ENCODE measurements around the gene ZNF474.

Gene ZNF474

DNA sequence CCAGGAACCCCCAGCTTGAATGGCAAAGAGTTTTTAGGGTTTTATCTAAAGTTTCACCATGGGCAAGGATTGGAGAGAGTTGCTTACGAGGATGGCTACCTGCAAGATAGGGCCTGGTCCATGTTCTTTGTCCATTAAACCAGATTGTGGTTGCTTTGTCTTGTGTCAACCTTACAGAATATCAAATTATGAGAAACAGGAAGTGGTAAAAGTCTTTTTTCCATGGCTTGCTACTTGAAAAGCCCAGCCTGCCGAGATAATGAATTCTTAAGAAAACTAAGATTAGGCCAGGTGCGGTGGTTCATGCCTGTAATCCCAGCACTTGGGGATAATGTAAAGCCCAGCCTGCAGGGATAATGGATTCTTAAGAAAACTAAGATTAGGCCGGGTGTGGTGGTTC, 24.4 kb downstream of the ZNF474 start:
- DNase-seq (ENCODE audit: low read depth), result no peak

DNA sequence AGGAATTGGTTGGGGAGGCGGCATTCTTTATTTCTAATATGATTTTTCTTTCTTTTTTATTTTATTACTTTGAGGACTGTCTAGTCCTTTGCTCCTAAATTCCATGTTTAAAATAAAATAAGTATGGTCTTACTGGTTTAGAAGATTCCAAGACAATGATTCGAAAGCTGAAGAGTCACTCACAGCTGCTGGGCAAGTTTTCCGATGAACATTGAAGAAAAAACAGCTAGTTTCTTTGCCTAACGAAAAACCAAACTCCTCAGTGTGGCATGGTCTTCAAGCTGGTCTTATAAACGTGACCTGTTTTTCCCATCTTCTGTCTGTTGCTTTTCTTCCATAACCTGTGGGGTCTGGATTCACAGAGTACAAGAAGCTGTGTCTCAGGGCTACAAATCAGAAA, 25.1 kb downstream of the ZNF474 start:
- DNase-seq (ENCODE audit: low read depth), result no peak

DNA sequence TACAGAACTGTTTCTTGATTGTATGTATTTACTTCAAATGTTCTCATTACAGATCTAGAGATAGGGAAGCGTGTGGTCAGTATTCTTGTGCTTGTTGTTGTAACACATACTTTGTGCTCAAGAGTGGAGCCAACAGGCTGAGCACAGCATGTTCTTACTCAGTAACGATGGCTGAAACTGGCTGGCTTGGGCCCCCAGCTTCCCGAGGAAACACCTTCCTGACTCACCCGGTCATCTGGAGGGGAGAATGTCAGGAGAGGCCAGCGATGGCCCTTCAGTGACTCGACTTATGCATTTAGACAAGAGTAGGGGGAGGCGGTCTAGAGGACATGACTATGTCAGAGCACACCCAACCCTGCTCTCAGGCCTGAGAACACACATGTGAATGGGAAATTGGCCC, 25.6 kb downstream of the ZNF474 start:
- no peak for DNase-seq (ENCODE audit: low read depth)

DNA sequence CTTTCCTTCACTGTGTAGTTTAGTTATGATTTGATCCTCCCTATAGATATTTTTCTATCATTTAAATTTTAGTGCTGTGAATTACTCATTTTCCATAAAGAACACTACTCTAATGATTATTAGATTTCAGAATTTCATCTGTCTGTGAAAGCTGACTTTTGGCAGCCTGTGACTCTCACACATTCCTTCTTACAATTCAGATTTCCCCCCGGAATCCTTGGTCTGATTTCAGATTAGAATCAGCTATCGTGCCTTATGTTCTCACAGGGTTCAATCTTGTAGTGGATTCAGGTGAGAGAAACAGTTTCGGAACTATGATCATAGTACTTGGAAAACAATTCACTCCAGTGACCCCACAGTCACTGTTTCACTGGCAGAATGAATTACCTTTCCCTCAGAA, 26.2 kb downstream of the ZNF474 start:
- no peak for DNase-seq (ENCODE audit: low read depth)

DNA sequence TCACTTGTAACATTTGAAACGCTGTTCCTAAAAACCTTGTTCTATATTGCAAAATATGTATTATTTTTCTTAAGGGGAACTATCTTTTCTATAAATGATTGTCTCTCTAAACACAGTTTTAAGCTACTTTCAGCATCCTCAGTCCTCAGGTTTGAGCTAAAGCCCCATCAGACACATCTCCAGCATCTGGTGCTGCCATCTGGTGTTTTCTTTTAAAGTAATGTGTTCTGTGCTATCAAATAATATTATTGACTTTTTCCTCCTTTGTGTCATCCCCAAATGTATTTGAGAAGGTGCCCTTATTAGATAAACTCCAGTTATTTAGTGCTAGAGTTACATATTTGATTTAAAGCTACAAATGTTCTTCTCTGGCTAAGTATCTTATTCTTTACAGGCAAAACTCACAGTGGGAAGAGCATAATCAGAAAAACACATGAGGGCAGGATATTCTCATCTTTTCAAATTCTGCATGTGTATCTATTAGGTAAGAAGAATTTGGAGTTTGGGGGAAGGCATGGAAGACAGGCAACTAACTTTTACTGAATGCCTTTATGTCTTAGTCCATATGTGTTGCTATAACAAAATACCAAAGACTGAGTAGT, 27.5 kb downstream of the ZNF474 start:
- no peak for DNase-seq (ENCODE audit: low read depth)

DNA sequence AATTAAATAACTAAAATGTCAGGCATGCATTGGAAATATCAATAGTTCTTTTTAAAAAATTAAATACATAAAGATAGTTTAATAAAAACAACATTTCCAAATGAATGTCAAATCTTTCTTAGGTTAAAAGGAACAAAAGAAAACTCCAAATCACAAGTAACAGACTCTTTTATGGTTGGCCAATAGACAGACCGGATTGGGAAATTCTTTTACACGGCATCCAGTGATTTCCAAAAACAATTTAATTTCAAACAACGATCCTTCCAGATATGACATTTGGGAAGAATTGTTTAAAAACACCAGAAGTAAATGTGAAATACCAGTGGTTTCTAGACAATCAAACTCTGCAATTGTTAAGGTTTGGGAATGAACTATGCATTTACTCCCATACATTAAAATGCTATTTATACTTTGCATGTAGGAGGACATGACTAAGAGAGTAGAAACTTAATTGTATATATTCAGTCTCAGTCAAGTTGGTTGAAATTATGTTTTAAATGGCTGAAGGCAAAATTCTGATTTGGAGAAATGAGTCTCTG, 32.8 kb downstream of the ZNF474 start:
- no peak for DNase-seq (ENCODE audit: low read depth)

DNA sequence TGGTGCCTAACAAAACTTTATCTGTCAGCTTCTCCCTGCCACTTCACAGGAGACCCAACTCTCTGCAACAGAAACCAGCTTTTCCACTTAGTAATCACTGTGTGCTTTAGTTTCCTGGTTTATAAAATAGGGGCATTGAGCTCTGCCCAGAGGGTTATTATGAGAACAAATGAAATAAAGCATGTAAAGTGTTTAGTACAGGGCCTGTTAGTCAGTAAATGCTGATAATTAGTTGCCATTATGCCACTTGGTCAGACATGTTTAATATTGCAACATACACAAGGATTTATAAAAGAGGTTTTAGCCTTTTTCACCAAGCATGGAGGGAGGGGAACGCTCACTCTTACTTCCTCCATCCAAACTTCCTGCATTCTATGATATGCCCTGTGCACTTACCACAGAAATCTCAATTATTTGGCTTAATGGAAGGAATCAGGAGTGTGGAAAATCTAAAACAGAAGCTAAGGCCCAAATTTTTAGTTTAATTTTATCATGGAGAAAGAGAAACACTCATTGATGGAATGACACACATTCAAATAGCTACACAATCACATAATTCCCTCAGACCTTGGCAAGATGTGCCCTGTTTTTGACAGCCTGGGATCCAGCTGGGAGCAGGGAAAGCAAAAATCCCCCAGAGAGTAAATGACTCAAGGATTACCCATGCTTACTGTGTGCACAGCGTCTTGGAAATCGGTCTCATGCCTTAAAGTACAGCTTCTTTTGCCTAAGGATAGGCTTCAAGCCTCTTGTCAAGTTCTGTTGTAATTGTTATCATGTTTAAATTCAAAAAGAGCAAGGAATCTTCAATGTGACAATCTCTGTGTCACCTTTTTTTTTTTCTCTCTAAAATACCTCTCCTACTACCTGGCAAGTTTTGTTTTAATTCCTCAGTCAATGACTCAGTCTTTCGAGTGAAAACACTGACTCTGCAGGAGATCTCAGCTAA, 34.0 kb downstream of the ZNF474 start:
- no peak for DNase-seq (ENCODE audit: low read depth)

DNA sequence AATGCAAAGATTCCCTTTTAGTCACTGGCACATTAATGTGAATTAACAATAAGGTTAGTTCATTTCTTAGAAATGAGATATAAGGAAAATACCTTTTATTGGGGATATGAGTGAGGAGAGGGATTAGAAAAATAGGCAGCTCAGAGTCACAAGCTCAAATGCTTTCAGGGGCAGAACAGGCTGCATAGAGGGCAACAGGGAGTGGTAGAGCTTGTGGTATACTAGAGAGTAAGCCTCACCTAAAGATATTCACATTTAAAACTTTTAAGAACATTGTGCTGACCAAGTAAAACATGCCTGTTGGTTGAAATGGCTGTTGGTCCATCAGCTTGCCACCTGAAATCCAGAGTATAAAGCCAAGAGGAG, 34.7 kb downstream of the ZNF474 start:
- no peak for DNase-seq (ENCODE audit: low read depth)

DNA sequence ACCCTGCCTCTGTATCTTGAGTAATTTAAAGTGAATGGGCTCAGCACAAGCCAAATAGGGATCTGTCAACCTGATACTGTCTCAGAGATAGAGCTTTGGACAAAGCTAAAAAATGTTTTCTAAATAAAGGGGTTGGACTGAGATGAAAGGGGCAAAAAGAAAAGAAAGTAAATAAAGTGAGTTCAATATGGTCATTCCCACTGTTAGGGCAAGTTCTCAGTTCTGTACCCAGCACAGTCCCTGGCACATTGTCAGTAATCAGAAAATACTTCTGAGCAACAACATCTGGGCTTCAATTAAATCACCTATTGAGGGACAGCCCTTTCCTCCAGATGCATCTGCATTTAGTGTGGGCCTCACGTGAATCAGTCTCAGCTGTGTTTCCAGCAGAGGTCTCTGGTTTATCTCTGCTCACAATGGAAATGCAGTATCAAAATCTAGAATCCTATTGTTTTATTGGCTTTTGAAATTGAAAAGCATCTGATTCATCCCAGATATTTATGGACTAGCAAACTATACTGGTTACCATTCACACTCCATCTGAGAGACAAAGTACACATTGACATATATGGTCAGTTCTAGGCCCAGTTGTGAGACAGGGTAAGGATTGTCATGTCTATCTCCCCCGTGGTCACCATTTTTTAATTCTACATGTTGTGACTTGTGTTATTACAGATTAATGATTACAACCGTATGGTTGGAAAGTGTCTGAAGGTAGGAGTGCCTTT, 35.6 kb downstream of the ZNF474 start:
- no peak for DNase-seq (ENCODE audit: low read depth)

DNA sequence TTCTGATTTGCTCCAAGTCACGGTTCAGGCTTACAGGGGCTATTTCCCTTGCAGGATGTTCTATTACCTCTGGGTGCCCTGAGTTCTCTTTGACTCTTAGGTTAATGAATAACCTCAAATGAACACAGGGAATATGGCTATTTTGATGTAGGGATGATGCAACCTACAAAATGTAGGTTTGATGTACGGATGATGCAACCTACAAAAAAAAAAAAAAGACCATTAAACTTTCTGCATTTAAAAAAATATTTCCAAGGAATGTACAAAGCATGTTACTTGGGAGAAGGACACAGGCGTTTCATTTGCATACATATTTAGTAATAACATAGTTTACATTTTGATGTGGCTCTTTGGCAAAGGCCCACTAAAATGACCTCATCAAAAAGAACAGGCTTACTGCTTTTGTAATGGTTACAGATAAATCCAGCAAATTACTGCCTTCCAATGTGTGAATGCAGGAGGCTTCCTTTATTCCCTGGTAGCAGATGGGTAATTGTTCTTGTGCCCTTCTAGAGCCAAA, 36.3 kb downstream of the ZNF474 start:
- DNase-seq (ENCODE audit: low read depth), result no peak

DNA sequence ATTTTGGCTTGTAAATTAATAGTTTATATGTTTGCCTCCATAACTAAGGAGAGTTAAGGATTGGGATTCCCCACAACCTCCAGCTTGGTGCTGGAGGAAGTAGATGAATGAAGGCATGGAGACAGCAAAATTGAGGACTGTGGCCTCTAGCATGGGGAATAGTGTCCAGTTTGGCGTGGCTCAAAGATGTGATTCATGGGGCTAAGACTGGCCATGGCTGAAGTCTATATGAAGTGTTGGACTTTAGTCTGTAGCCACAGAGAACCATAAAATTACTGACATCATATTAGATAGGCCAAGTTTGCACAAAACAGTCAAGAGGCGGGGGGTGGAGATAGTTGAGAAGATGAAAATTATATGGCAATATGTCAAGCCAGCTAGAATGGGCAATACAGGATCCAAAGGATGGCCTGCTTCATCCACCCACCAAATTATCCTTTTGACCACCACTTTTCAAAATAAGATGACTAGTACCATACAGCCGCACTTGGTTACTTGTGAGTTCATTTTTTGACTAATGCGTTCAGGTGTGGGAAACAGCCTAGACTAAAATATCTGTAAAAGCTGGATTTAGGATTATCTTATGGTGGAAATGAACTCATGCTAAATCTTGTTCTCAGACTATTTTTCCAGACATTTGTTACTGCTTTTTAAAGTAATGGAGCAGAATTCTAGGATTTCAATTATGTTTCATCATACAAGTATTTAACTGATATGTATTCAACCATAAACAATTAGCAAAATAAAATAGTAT, 40.2 kb downstream of the ZNF474 start:
- no peak for DNase-seq (ENCODE audit: low read depth)

DNA sequence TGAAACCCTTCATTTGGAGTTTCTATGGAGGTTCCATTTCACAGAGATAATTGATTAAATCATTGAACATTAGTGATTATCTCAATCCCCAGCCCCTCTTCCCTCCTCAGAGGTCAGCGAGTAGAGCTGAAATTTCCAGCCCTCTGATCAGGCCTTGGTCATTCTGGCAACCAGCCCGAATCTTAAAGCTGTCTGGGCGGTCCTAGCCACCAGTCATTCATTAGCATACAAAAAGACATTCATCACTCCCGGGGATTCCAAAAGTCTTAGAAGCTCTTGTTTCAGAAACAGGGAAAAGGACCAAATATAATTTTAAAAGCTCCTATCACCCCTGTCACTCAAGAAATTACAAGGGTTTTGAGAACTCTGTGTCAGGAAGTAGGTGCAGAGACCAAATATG, 41.3 kb downstream of the ZNF474 start:
- DNase-seq (ENCODE audit: low read depth), result no peak

DNA sequence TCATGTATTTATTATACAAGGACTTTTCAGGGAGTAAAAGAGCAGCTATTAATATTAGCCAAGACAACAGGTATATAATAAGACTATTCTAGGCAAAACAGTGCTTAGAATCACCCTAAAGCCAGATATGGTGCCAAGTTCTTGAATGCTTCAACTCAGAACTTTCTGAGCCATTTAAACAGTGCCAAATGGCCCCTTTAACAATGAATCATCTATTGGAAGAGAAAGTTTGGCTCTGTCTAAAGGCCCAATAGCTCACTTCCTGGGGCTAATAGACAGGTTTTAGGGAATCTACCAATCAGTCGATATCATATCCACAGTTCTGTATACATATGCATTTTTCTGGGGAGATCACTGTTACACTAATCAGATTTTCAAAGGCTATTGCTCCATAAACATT, 42.9 kb downstream of the ZNF474 start:
- DNase-seq (ENCODE audit: low read depth), result no peak

DNA sequence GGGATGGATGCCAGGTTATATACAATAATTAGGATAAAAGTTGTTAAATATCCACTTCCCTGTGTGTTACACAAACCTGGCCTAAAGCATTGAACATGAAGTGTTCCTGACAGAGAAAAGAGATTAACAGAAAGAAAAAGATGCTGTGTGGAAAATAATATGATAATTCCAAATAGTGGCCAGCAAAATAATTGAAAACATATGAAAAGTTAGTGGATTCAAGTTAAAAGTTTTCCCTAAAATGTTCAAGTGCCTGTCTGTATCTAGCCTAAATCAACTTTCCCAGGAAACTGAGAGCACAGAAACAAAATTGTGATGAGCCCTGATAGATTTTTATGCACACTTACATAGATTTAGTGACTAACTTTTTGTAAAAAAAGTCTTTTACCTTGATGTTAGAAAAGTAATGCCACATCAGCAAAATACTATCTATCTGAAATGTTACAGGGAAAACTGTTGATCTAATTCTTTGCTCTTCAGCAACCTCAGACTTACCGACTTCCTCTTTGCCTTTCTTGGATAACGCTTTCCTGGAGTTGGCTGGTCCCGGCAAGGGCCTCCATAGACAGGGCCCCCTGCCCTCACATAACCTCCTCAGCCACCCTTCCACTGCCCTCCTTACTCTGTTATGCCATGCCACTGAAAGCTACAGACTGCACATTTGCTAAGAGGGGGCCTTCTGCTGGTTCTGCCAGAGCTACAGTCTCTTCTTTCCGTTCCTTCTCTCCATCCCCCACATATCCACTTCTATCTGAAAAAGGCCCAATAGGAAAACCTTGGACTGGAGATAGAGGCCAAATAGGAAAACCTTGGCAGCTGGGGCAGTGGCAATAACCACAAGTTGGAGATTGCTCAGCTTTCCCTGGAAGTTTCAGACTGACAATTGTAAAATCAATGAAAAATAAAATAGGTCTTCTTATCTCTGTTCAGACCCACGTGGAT, 44.4 kb downstream of the ZNF474 start:
- DNase-seq (ENCODE audit: low read depth), result no peak

DNA sequence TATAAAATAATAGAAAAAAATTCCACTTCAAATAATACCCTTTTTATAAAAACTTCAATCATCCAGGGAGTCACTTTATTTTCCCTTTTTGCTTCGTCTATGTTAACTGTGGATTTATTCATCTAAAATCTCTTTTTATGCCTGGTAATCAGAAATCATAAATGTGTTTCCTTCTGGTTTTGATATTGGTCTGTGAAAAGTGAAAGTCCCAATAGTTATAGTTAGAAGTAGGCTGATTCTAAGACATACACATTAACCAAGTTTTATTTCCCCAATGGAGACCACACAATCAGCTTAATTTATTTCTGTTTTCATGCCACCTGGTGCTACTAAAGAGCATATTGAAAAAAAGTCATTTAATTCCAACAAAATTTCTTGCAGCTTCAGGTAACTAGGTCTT, 45.7 kb downstream of the ZNF474 start:
- no peak for DNase-seq (ENCODE audit: low read depth)

DNA sequence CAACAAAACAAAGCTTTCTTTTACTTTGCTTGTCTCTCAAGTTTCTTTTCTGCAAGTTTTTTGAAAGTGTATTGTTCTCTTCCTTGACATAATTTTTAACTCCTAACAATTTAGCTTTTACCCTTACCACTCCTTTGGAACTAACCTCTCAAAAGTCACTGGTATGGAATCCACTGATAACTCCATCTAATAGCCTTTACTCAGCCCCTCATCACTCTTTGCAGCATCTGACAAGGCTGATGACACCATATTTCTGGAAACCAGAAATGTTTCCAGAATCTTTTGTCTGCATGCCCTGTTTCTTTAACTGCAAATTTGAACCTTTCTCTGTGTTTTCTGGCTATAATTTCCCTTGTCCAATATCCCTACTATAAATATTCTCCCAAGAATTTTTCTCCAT, 46.5 kb downstream of the ZNF474 start:
- DNase-seq (ENCODE audit: low read depth), result no peak

DNA sequence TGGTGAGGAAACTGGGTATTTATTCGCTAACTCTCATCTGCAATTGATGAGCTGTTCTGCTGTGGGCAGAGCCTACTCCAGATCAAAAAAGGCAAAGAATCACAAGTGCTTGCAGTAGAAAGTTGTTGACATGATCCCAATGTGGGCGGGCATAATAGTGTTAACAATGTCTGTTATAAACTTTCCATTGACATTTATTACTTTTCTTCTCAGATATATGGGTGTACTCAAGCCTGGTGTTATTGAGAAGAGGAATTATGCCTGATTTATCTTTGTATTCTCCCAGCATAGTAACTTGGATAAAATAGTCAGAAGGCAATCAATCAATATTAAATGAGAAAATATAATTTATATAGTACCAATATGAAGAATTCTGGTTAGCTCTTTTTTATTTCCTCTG, 47.8 kb downstream of the ZNF474 start:
- no peak for DNase-seq (ENCODE audit: low read depth)

DNA sequence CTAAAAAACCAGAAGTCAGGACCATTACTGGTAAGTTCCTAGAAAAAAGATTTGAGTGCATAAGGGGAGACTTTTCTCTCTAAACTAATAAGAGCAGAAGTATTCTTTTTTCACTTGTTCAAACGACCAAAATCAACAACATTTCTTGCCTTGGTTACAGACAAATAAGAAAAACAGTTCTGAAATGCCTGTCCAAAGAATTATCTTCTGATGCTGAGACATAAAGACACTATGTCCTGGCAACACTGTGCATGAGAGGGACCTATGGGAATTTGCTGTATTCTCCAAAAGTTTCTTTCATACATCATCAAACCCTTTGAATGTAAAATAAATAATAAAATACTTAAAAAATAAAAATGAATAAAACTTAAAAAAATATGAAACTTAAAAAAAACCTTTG, 50.4 kb downstream of the ZNF474 start:
- DNase-seq (ENCODE audit: low read depth), result no peak

DNA sequence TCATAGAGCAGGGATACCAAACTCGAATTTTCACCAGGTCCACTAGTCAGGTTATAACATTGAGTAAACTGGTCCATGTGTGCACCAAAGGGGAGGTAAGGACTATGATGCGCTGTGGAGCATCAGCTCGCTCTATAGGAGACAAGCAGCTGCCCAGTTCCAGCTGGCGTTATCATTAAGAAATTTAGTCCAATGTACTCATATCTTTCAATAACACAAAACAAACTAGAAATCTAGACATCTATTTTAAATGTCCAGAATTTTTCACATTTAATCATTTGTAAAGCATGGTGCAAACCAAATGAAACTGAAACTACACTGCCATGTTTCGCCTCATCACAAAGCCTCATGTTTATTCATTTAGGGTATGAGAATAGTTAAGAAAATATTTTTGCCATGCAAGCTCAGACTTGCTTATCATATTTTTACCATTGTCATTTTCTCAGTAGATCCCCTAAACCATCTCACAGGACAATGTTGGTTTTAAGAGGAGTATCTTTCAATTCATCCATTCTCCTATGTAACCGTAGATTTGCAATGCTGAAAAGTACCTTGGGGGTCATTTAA, 50.9 kb downstream of the ZNF474 start:
- DNase-seq (ENCODE audit: low read depth), result no peak

DNA sequence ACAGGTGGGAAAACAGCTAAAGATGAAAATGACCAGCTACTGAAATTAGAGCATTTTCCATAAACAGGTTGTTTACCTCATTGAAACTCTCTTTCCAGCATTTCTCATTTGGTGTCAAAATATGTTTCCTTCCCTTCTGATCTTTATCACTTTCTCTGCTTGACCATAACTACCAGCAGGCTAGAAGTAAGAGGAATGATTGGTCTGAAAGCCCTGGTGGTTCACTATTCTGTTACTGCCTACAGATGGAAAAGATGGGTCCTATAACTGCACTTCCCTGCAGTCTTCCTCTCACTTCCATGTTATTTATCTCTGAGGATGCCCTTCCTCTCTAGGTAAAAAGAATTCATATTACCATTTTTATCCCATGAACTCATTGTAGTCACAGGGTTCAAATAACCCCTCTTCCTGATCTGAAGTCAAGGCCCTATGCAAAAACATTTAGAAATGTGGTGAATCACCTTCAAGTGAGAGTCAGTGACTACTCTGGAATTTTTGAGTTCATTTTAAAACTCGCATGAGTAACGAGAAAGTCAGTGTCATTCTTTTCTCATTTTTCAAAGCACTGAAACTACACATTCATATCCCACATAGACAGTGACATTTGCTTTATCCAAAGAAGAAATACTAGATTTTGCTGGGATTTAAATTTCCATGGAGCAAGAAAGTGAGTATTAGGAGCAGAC, 51.7 kb downstream of the ZNF474 start:
- DNase-seq (ENCODE audit: low read depth), result no peak

All from activated gamma-delta T cell treated with anti-CD3 and anti-CD28 coated beads, Interleukin-2, amount 50 U/mL, for 16 hours (primary cell).